Hepatocyte (in vitro differentiated cells): ENCODE results near the gene NPTN. TPM values are rescaled to one million over a fixed set of nuclear protein-coding genes. Genes with fewer than 3 reads are reported as not detected.

Source experiments
- DNase-seq: peaks from one replicate; pipeline ENCODE4 v3.0.0-alpha.2; 2016; ENCODE audit warnings: low spot score
- H2AFZ ChIP-seq: fragments of 200-600 bp; sonication (generic); 2 replicates; pipeline ENCODE4 v1.6.0; 2016; ENCODE audit warnings: antibody characterized with exemption, mild to moderate bottlenecking
- H3K27ac ChIP-seq: fragments of 200-600 bp; sonication (generic); 2 replicates; pipeline ENCODE4 v1.5.1; 2016; ENCODE audit warnings: mild to moderate bottlenecking
- H3K27me3 ChIP-seq: fragments of 200-600 bp; sonication (generic); 2 replicates; pipeline ENCODE4 v1.6.1; 2016
- H3K36me3 ChIP-seq: fragments of 200-600 bp; sonication (generic); replicated peaks from 2 replicates; pipeline ENCODE4 v1.5.1; 2016; ENCODE audit warnings: low read depth; ENCODE audit not compliant: insufficient read depth
- H3K4me1 ChIP-seq: fragments of 200-600 bp; sonication (generic); 2 replicates; pipeline ENCODE4 v1.5.1; 2016; ENCODE audit warnings: mild to moderate bottlenecking, moderate library complexity; ENCODE audit not compliant: insufficient read depth
- H3K4me2 ChIP-seq: fragments of 200-600 bp; sonication (generic); 2 replicates; pipeline ENCODE4 v1.6.0; 2016
- H3K4me3 ChIP-seq: fragments of 200-600 bp; sonication (generic); 2 replicates; pipeline ENCODE4 v1.5.1; 2016; ENCODE audit warnings: mild to moderate bottlenecking
- H3K79me2 ChIP-seq: fragments of 200-600 bp; sonication (generic); 2 replicates; pipeline ENCODE4 v1.6.0; 2017; ENCODE audit warnings: mild to moderate bottlenecking
- H3K9me2 ChIP-seq: fragments of 200-600 bp; sonication (generic); replicated peaks from 2 replicates; pipeline ENCODE4 v1.6.0; 2017; ENCODE audit warnings: mild to moderate bottlenecking; ENCODE audit not compliant: insufficient read depth
- H3K9me3 ChIP-seq: fragments of 200-600 bp; sonication (generic); 2 replicates; pipeline ENCODE4 v1.5.1; 2016; ENCODE audit warnings: low read depth, mild to moderate bottlenecking
- H4K20me1 ChIP-seq: fragments of 200-600 bp; sonication (generic); 2 replicates; pipeline ENCODE4 v1.6.0; 2016; ENCODE audit warnings: mild to moderate bottlenecking; ENCODE audit not compliant: insufficient read depth, poor library complexity, severe bottlenecking
- CTCF ChIP-seq: fragments of 200-600 bp; sonication (generic); IDR thresholded peaks from 2 replicates; pipeline ENCODE4 v1.5.1; 2016; ENCODE audit warnings: antibody characterized with exemption, mild to moderate bottlenecking; ENCODE audit not compliant: poor library complexity
- EZH2 ChIP-seq: fragments of 200-600 bp; sonication (generic); IDR thresholded peaks from 2 replicates; pipeline ENCODE4 v1.6.1; 2016; ENCODE audit warnings: antibody characterized with exemption, mild to moderate bottlenecking, borderline replicate concordance
- EZH2phosphoT487 ChIP-seq: fragments of 200-600 bp; sonication (generic); IDR thresholded peaks from one replicate; pipeline ENCODE4 v1.6.1; 2018; ENCODE audit warnings: antibody characterized with exemption, mild to moderate bottlenecking, low read depth, moderate library complexity; ENCODE audit not compliant: unreplicated experiment, severe bottlenecking
- WGBS: methylation state at CpG from one replicate; pipeline ENCODE4 v1.1.6; 2016; ENCODE audit warnings: low lambda C conversion rate; ENCODE audit errors: missing lambda C conversion rate; 5-methylcytosine and 5-hydroxymethylcytosine counted together
- polyA plus RNA-seq: library from polyadenylated mRNA; unstranded; fragments of >200 nt; fragmentation: Nextera tagmentation; extraction: Ambion mirVana; gene quantifications from 2 replicates; pipeline ENCODE4 v1.2.1, GENCODE V29; 2016
- total RNA-seq: library from RNA; depleted of rRNA; stranded (reverse); fragments of >200 nt; gene quantifications from 2 replicates; pipeline ENCODE4 v1.2.3, GENCODE V29; 2014

The NPTN gene
- total and polyA plus RNA-seq, 2 experiments from 2014 or later: 153 to 234 TPM

- Histone ChIP-seq H3K9me3 (no peaks in the 10 kb centered on the region), H3K4me3 (no peak overlapping the region), H3K36me3 (no peaks in the 10 kb centered on the region), H3K4me1 (no peaks in the 10 kb centered on the region), H3K79me2 (no peaks in the 10 kb centered on the region), H4K20me1 (no peaks in the 10 kb centered on the region), H3K4me2 (no peak overlapping the region), H3K27ac (no peak overlapping the region), H3K27me3 (no peaks in the 10 kb centered on the region), H2AFZ (no peak overlapping the region), H3K9me2 (no peaks in the 10 kb centered on the region)
- TF ChIP-seq EZH2 (no peak), CTCF (no peak), EZH2phosphoT487 (no peak)
- no peak for DNase-seq
These were observed 27.3 kb upstream of the NPTN start for GRCh38 chr15:73660455-73660854.

- no peaks in the 10 kb centered on the region for H3K9me3 ChIP-seq
- no peaks in the 10 kb centered on the region for H3K4me1 ChIP-seq
- no peaks in the 10 kb centered on the region for H3K27me3 ChIP-seq
- H4K20me1 ChIP-seq: no peaks in the 10 kb centered on the region
- H2AFZ ChIP-seq: no peak overlapping the region
- DNase-seq: no peak
- no peak overlapping the region for H3K4me3 ChIP-seq
- H3K27ac ChIP-seq: no peak overlapping the region
- H3K79me2 ChIP-seq: no peaks in the 10 kb centered on the region
- no peak overlapping the region for H3K4me2 ChIP-seq
- TF ChIP-seq CTCF: no peak
- TF ChIP-seq EZH2: no peak
- TF ChIP-seq EZH2phosphoT487: no peak
- 89% methylated on average over 1 of the region's 1 CpG for WGBS
- no peaks in the 10 kb centered on the region for H3K36me3 ChIP-seq
- no peaks in the 10 kb centered on the region for H3K9me2 ChIP-seq
These were observed 25.5 kb upstream of the NPTN start for GRCh38 chr15:73658645-73659044.

GRCh38 chr15:73655724-73656123 lies 22.5 kb upstream of the NPTN start:
- Histone ChIP-seq H3K27me3 (no peaks in the 10 kb centered on the region), H3K9me3 (no peaks in the 10 kb centered on the region), H3K4me3 (no peak overlapping the region), H3K36me3 (no peaks in the 10 kb centered on the region), H3K4me2 (no peak overlapping the region), H3K27ac (no peak overlapping the region), H3K79me2 (no peaks in the 10 kb centered on the region), H3K4me1 (no peaks in the 10 kb centered on the region), H2AFZ (no peak overlapping the region), H4K20me1 (no peaks in the 10 kb centered on the region), H3K9me2 (no peaks in the 10 kb centered on the region)
- WGBS: 94% methylated on average over 2 of the region's 2 CpGs
- no peak for DNase-seq
- TF ChIP-seq CTCF (no peak), EZH2phosphoT487 (no peak), EZH2 (no peak)

GRCh38 chr15:73654659-73655058 lies 21.5 kb upstream of the NPTN start:
- TF ChIP-seq EZH2phosphoT487 (no peak), EZH2 (no peak), CTCF (no peak)
- peak; percentile 38 for DNase-seq
- no peaks in the 10 kb centered on the region for H3K9me3 ChIP-seq
- H3K79me2 ChIP-seq: no peaks in the 10 kb centered on the region
- H3K4me1 ChIP-seq: no peaks in the 10 kb centered on the region
- no peaks in the 10 kb centered on the region for H3K36me3 ChIP-seq
- H3K27ac ChIP-seq: no peak overlapping the region
- H3K9me2 ChIP-seq: no peaks in the 10 kb centered on the region
- H3K4me2 ChIP-seq: no peak overlapping the region
- 59% methylated on average over 3 of the region's 3 CpGs for WGBS
- H3K4me3 ChIP-seq: no peak overlapping the region
- H4K20me1 ChIP-seq: no peaks in the 10 kb centered on the region
- H3K27me3 ChIP-seq: no peaks in the 10 kb centered on the region
- no peak overlapping the region for H2AFZ ChIP-seq
